GM12865 (cell line): ENCODE measurements around the gene PPTC7.
A peak's percentile ranks its signal among the peaks of the same experiment; 100 is the strongest.

Experiments
- DNase-seq: peaks from one replicate; pipeline ENCODE4 v3.0.0; 2010; ENCODE audit warnings: low read depth
- H3K4me3 ChIP-seq: 2 replicates; pipeline ENCODE4 v1.5.1; 2011; ENCODE audit warnings: mild to moderate bottlenecking, low read depth, low read length, control low read depth
- TF ChIP-seq, protein P1 (sequence below): IDR thresholded peaks from 2 replicates; pipeline ENCODE4 v1.5.1; 2011; ENCODE audit warnings: low read length, control low read depth, low read depth, inconsistent platforms; ENCODE audit not compliant: insufficient read depth; ENCODE audit errors: missing control alignments

The PPTC7 gene

DNA sequence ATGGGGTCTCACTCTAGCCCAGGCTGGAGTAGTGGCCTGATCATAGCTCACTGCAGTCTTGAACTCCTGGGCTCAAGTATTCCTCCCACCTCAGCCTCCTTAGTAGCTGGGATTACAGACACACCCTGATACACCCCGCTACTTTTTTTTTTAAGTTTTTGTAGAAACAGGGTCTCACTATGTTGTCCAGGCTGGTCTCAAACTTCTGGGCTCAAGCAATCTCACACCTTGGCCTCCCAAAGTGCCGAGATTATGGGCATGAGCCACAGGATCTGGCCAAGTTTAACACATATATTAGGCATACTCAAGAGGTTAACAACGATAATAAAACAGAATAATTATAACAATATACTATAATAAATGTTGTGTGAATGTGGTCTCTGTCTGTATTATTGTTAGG is 25.8 kb downstream of the PPTC7 start:
- TF ChIP-seq, protein P1, sequence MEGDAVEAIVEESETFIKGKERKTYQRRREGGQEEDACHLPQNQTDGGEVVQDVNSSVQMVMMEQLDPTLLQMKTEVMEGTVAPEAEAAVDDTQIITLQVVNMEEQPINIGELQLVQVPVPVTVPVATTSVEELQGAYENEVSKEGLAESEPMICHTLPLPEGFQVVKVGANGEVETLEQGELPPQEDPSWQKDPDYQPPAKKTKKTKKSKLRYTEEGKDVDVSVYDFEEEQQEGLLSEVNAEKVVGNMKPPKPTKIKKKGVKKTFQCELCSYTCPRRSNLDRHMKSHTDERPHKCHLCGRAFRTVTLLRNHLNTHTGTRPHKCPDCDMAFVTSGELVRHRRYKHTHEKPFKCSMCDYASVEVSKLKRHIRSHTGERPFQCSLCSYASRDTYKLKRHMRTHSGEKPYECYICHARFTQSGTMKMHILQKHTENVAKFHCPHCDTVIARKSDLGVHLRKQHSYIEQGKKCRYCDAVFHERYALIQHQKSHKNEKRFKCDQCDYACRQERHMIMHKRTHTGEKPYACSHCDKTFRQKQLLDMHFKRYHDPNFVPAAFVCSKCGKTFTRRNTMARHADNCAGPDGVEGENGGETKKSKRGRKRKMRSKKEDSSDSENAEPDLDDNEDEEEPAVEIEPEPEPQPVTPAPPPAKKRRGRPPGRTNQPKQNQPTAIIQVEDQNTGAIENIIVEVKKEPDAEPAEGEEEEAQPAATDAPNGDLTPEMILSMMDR, result no peak
- H3K4me3 ChIP-seq, result no peak overlapping the region
- no peak for DNase-seq

DNA sequence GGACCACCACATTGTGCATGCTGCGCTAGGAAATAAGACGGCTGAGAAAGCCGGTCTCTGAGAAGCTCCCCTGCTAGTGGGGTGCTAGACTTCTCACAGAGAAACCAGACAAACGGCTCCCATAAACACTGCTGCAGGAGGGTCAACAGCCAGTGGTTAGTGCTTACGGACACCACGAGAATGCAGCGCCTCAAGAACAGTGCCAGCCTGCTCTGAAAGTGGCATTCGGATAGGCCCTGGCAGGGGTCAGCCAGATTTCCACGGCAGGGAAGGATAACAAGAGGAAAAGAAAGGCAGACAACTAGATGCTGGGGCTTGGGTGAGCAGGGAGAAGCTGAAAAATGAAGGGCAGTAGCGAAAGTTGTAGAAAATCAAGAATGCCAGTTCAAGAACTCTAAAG is 26.4 kb downstream of the PPTC7 start:
- DNase-seq, result no peak
- TF ChIP-seq, protein P1, result no peak
- H3K4me3 ChIP-seq, result no peak overlapping the region

DNA sequence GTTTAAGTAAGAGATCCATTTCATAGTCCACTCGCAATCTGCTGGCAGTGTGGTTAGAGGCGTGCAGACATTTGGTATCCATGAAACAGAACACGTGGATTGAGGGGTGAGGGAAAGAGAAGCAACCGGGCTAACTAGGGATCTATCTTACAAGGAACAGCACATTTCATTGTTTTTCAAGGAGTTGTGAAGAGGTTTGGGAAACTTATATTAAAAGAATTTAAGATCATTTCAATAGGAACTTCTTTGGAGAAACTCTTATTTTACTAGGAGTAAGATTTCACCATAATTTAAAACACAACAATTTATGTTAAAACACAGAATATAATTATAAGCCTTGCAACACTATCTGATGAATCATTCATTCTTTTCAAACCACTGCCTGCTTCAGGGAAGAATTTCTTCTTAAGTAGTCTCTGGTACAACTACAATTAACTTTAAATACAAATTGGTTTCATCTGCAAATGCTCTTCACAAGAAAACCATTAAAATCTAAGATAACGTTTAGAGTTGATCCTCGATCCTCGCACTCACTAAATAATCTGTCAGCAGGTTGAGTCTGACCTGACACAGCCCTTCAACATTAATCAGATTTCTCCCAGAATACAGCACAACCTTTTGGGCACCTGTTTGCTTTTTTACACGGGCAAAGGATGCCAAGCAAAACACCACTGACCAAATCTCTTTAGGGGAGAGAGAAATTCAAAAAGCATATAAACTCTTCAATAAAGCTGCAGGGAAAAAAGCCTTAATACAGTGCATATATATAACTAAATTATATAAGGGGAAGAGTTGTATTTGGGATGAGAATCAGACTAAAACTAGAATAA is 27.3 kb downstream of the PPTC7 start:
- TF ChIP-seq, protein P1, result no peak
- no peak for DNase-seq
- H3K4me3 ChIP-seq, result no peak overlapping the region

DNA sequence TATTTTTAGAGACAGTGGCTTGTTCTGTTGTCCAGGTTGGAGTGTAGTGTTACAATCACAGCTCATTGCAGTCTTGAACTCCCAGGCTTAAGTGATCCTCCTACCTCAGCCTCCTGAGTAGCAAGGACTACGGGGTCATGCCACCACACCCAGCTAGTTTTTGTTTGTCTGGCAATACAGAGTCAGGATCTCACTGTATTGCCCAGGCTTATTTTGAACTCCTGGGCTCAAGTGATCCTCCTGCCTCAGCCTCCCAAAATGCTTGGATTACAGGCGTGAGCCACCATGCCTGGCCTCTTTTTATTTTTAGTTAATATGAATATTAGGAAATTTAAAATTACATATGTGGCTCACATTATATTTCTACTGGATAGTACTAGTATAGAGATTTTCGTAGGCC is 28.9 kb downstream of the PPTC7 start:
- TF ChIP-seq, protein P1, result no peak
- no peak overlapping the region for H3K4me3 ChIP-seq
- DNase-seq, result no peak

DNA sequence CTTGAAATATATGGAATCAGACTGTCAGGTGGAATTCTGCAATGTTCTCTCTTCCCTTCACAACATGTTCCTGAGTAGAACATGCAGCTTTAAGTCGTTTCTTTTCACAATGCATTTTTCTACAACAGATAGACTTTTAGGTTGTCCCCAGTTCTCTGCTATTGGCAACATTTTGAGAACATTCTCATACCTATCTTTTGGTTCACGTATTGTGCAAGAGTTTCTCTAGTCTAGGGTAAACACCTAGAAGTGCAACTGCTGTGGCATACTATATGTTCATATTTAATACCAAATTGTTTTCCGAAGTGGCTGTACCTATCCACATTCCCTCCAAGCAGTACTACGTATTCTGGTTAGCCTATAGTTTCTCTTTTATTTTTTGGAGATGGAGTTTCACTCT is 32.1 kb downstream of the PPTC7 start:
- TF ChIP-seq, protein P1, result no peak
- no peak overlapping the region for H3K4me3 ChIP-seq
- DNase-seq, result no peak

DNA sequence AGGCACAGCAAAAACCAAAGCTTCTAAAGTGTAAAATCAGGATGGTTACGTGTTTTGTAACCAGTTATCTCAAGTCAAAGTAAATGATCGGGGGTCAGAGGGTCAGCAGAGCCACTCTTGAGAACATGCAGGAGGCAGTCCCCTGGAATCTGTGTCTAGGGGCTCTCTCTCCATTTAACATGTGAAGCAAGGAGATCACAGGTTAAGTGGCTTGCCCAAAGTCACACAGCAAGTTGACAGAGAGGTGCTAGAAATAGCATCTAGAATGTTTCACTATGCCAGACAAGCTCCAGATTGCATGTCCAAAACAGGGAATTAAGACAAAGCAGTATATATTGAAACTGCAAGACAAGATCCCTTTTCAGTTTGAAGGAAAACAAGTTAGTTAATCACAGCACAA is 33.4 kb downstream of the PPTC7 start:
- H3K4me3 ChIP-seq, result no peak overlapping the region
- TF ChIP-seq, protein P1, result no peak
- peak; percentile 55 for DNase-seq

DNA sequence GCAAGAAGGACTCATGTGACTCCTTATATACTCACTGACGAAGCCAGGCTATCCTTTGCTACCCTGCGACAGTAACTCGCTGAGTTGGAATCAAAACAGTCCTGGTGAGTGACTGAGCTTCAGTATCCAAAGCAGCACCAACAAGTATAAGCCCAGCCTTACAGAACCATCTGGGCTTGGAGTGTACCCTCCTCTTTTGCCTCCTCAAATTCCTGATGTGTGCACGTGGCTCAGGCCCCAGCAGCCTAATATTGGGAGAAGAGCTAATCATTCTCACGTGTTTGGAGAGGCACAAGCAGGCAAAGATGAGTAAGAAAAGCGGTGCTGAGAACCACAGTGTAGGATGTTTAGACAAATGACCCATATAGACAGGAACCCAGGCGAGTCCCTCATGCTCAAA is 34.4 kb downstream of the PPTC7 start:
- TF ChIP-seq, protein P1, result no peak
- H3K4me3 ChIP-seq, result no peak overlapping the region
- DNase-seq, result no peak
